ENCODE data around the gene GALNT18. TPM values are rescaled to one million over a fixed set of nuclear protein-coding genes. Genes with fewer than 3 reads are reported as not detected.

Gene GALNT18
- total and polyA plus RNA-seq, 4 donors: 2.1 to 11.0 (median 3.8) TPM

GRCh38 chr11:11406652-11407051 lies 215.2 kb downstream of the GALNT18 start:
- DNase-seq (ENCODE audit: low spot score): no peak
- H3K4me1 ChIP-seq (ENCODE audit: control insufficient read depth in 4 of 4, insufficient read depth in 4 of 4, low read length in 3 of 4): peaks cover 2 to 30% (median 20%) of the 10 kb centered on the region in 4 donors

GRCh38 chr11:11403763-11404725 lies 217.8 kb downstream of the GALNT18 start:
- no peak overlapping the region for H3K4me3 ChIP-seq (ENCODE audit: low read depth in 1 of 3, low read length in 3 of 3)
- no peak overlapping the region for H3K27ac ChIP-seq (ENCODE audit: low read depth in 1 of 2, low read length in 2 of 2)
- no peaks in the 10 kb centered on the region for H3K27me3 ChIP-seq (ENCODE audit: control insufficient read depth in 4 of 4, insufficient read depth in 4 of 4, low read length in 3 of 4)
- peaks cover 2 to 27% (median 19%) of the 10 kb centered on the region in 4 donors for H3K4me1 ChIP-seq (ENCODE audit: control insufficient read depth in 4 of 4, insufficient read depth in 4 of 4, low read length in 3 of 4)
- TF ChIP-seq RXRA (IDR thresholded peaks at IDR 0.05) (no peak), FOXA2 (IDR thresholded peaks at IDR 0.05) (no peak), HNF4G (IDR thresholded peaks at IDR 0.05) (no peak), NR2F2 (IDR thresholded peaks at IDR 0.05) (no peak), YY1 (IDR thresholded peaks at IDR 0.05) (no peak), ATF3 (IDR thresholded peaks at IDR 0.05) (no peak), ZBTB33 (IDR thresholded peaks at IDR 0.05) (no peak), GABPA (IDR thresholded peaks at IDR 0.05 in 1 of 2, conservative IDR thresholded peaks at IDR 0.05 in 1 of 2) (no peak)
- no peak for DNase-seq (ENCODE audit: low spot score)
- 85% methylated on average over 20 of the region's 20 CpGs for WGBS
- peaks cover 0 to 11% (median 3%) of the 10 kb centered on the region in 4 donors for H3K36me3 ChIP-seq (ENCODE audit: control insufficient read depth in 4 of 4, insufficient read depth in 3 of 4, low read depth in 1 of 4, low read length in 3 of 4)
- no peak overlapping the region for H3K9ac ChIP-seq (ENCODE audit: low read depth in 1 of 2, low read length in 2 of 2)
- H3K9me3 ChIP-seq (ENCODE audit: control insufficient read depth in 4 of 4, low read length in 3 of 4): no peaks in the 10 kb centered on the region

More at GRCh38 chr11:11406652-11407051, 215.2 kb downstream of the GALNT18 start:
- H3K36me3 ChIP-seq (ENCODE audit: control insufficient read depth in 4 of 4, insufficient read depth in 3 of 4, low read depth in 1 of 4, low read length in 3 of 4): peaks cover 0 to 11% (median 2%) of the 10 kb centered on the region in 4 donors
- H3K9ac ChIP-seq (ENCODE audit: low read depth in 1 of 2, low read length in 2 of 2): no peak overlapping the region
- no peak overlapping the region for H3K4me3 ChIP-seq (ENCODE audit: low read depth in 1 of 3, low read length in 3 of 3)
- TF ChIP-seq RXRA (IDR thresholded peaks at IDR 0.05): peak in 1 of 2 donors; percentile 20
- peak; percentile 21 to 44 for TF ChIP-seq HNF4A (conservative IDR thresholded peaks at IDR 0.05)
- no peak for TF ChIP-seq CTCF (IDR thresholded peaks at IDR 0.05; ENCODE audit: low read depth, low read length, missing input control)
- no peaks in the 10 kb centered on the region for H3K9me3 ChIP-seq (ENCODE audit: control insufficient read depth in 4 of 4, low read length in 3 of 4)
- no peaks in the 10 kb centered on the region for H3K27me3 ChIP-seq (ENCODE audit: control insufficient read depth in 4 of 4, insufficient read depth in 4 of 4, low read length in 3 of 4)
- no peak overlapping the region for H3K27ac ChIP-seq (ENCODE audit: low read depth in 1 of 2, low read length in 2 of 2)
- 53% methylated on average over 3 of the region's 3 CpGs for WGBS

GRCh38 chr11:11401960-11402535 lies 219.8 kb downstream of the GALNT18 start:
- no peak overlapping the region for H3K27ac ChIP-seq (ENCODE audit: low read depth in 1 of 2, low read length in 2 of 2)
- no peak for DNase-seq (ENCODE audit: low spot score)
- TF ChIP-seq REST (IDR thresholded peaks at IDR 0.05) (no peak), EGR1 (IDR thresholded peaks at IDR 0.05; ENCODE audit: low read depth in 2 of 2) (no peak)
- no peaks in the 10 kb centered on the region for H3K9me3 ChIP-seq (ENCODE audit: control insufficient read depth in 4 of 4, low read length in 3 of 4)
- no peaks in the 10 kb centered on the region for H3K27me3 ChIP-seq (ENCODE audit: control insufficient read depth in 4 of 4, insufficient read depth in 4 of 4, low read length in 3 of 4)
- H3K4me1 ChIP-seq (ENCODE audit: control insufficient read depth in 4 of 4, insufficient read depth in 4 of 4, low read length in 3 of 4): peaks cover 2 to 11% (median 10%) of the 10 kb centered on the region in 4 donors
- H3K4me3 ChIP-seq (ENCODE audit: low read depth in 1 of 3, low read length in 3 of 3): no peak overlapping the region
- H3K9ac ChIP-seq (ENCODE audit: low read depth in 1 of 2, low read length in 2 of 2): no peak overlapping the region
- peaks cover 0 to 11% (median 3%) of the 10 kb centered on the region in 4 donors for H3K36me3 ChIP-seq (ENCODE audit: control insufficient read depth in 4 of 4, insufficient read depth in 3 of 4, low read depth in 1 of 4, low read length in 3 of 4)
- 90% methylated on average over 3 of the region's 3 CpGs for WGBS

Measured in liver (tissue), 9 donors.